Heart right ventricle (tissue), 16 donors: ENCODE data around the gene EFR3B. TPM values are rescaled to one million over a fixed set of nuclear protein-coding genes. Genes with fewer than 3 reads are reported as not detected.

ENCODE experiments used
- ATAC-seq, 8 donors: fragments of 200-7000 bp; cut with Tn5 transposase; one replicate each; pipeline ENCODE4 v1.9.1; 2020; ENCODE audit warnings: mild to moderate bottlenecking in 8 of 8, moderate library complexity in 8 of 8, moderate number of reproducible peaks in 1 of 8
- DNase-seq, 2 donors: peaks; one replicate each; pipeline ENCODE4 v3.0.0-alpha.2; 2020
- H3K27ac ChIP-seq, 10 donors: fragments of 200-600 bp; sonication (generic) in 2 of 10; one replicate each; pipeline versions ENCODE4 v1.5.0 to v1.8.0; 2020 to 2022; ENCODE audit warnings: mild to moderate bottlenecking in 3 of 10
- H3K27me3 ChIP-seq, 7 donors: fragments of 200-600 bp; one replicate each; pipeline ENCODE4 v1.8.0; 2021 to 2022; ENCODE audit warnings: mild to moderate bottlenecking in 2 of 7
- H3K36me3 ChIP-seq, 9 donors: fragments of 200-600 bp; sonication (generic) in 1 of 9; one replicate each; pipeline versions ENCODE4 v1.5.0 to v1.8.0; 2020 to 2022; ENCODE audit warnings: mild to moderate bottlenecking in 2 of 9
- H3K4me1 ChIP-seq, 9 donors: fragments of 200-600 bp; sonication (generic) in 1 of 9; one replicate each; pipeline versions ENCODE4 v1.5.0 to v1.8.0; 2020 to 2022; ENCODE audit warnings: mild to moderate bottlenecking in 4 of 9
- H3K4me3 ChIP-seq, 10 donors: fragments of 200-600 bp; sonication (generic) in 2 of 10; one replicate each; pipeline versions ENCODE4 v1.5.0 to v1.8.0; 2020 to 2022; ENCODE audit warnings: mild to moderate bottlenecking in 7 of 10, moderate library complexity in 2 of 10
- H3K9me3 ChIP-seq, 11 donors: fragments of 200-600 bp in 10 of 11; sonication (generic) in 2 of 11; one replicate each; pipeline versions ENCODE4 v1.5.0 to v1.8.0; 2013 to 2022; ENCODE audit warnings: mild to moderate bottlenecking in 2 of 11, control low read depth in 1 of 11, moderate library complexity in 1 of 11
- CTCF ChIP-seq, 9 donors: fragments of 200-600 bp; sonication (generic) in 2 of 9; IDR thresholded peaks; one replicate each; pipeline versions ENCODE4 v1.5.0 to v1.8.0; 2021 to 2022; ENCODE audit warnings: antibody characterized with exemption in 9 of 9, mild to moderate bottlenecking in 5 of 9, moderate library complexity in 1 of 9
- WGBS, 2 donors: extraction: QIAGEN DNeasy Blood & Tissue Kit; methylation state at CpG; one replicate each; pipeline ENCODE4 v1.1.7; 2013; ENCODE audit warnings: inconsistent platforms in 1 of 2; 5-methylcytosine and 5-hydroxymethylcytosine counted together
- intact Hi-C, 10 donors: fragments of 100-400 bp; cut with DNase I; formaldehyde crosslinking; loops; one replicate each; pipeline versions ENCODE4 v1.11.1 to v1.14.2; 2022
- polyA plus RNA-seq, 2 donors: library from polyadenylated mRNA; stranded (reverse); fragments of 200-250 nt; gene quantifications; one replicate each; pipeline ENCODE4 v1.2.3, GENCODE V29; 2013
- total RNA-seq, 10 donors: library from RNA; stranded (reverse); fragmentation: NEBNext Ultra II Directional in 3 of 10; extraction: Animal tissue kit (Norgen Biotek cat#: 25700) in 3 of 10; gene quantifications; one replicate each; pipeline versions ENCODE4 v1.2.1 to v1.2.4, GENCODE V29; 2021 to 2023
- donor health status: Arrhythmogenic right ventricular cardiomyopathy.
- donor health status: ischemic (EF 13 %, LVEDD 7.1; RV severe dilation, severe dysfunction).
- donor health status: healthy with polysubstance abuse.
- donor health status: DM: no; HTN: yes; CAD: no.
- donor health status: DM: no; HTN: no; CAD: no.
- donor health status: ischemic (EF 25% LVEDD 6.9; RV normal size, moderate dysfunction).
- donor health status: ischemic (EF 25% LVEDD 5.7; RV mildly dilated, moderate dysfunction).
- donor health status: healthy.
- donor health status: DM: yes; HTN: yes; CAD: no.
- donor health status: Ischemic cardiomyopathy.
- donor health status: ischemic (EF 35%, LVEDD 5.7; RV mildly dilated, moderate dysfunction).
- donor health status: nonischemic (EF 11% LVEDD 7.7; RV severe dilation, severe dysfunction).
- donor health status: DM: yes; HTN: yes; CAD: no.
- donor health status: PGD.
- donor health status: ischemic (EF 29% LVEDD 5.4; RV normal size, mild dysfunction).
- donor health status: nonischemic (EF 23%, LVEDD 6.1; RV moderate dilation, normal function).

EFR3B gene
- total and polyA plus RNA-seq, 12 donors: 0.62 to 15.2 (median 7.0) TPM

GRCh38 chr2:25081237-25081790, 39.4 kb downstream of the EFR3B start:
- intact Hi-C loops: loop anchor here in 1 of 10 donors (5.0 kb wide), 1 partner anchor 46 kb away; no protein-coding TSS in a partner anchor
- no peak for TF ChIP-seq CTCF (IDR thresholded peaks at IDR 0.05)
- DNase-seq (no peak), ATAC-seq (no peak)
- Histone ChIP-seq H3K9me3 (no peaks in the 10 kb centered on the region), H3K4me1 (peaks cover 4 to 63% (median 37%) of the 10 kb centered on the region in 9 donors), H3K36me3 (no peaks in the 10 kb centered on the region), H3K27me3 (no peaks in the 10 kb centered on the region), H3K27ac (no peak overlapping the region), H3K4me3 (no peak overlapping the region)
- WGBS, 2 donors: 96% methylated on average over 9 of the region's 9 CpGs

DNA sequence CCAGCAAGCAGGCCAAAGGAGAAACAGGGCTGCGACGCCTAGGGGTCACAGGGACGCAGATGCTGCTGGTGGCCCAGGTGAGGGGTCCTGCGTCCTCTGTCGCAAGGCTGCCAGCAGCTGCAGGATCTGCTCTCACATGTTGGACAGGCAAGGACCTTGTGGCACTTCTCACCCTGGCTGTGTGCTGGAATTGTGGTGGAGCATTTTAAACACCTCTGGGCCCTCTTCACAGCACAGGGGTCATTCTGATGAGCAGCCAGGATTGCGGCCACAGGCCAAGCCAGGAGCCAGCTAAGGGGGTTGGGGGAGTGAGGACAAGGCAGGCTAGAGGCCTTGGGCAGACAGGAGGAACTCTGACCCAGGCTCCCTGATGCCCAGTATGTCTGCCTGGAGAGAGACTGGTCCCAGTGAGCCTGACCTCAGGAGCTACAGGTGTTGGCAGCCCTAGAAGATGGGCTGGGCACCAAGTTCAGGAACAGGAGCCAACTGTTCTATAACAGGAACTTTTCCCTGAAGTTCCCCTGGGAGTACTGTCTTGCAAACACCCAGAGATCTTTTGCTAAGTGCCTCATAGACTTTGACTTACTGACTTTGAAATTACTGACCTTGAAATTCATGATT, 40.2 kb downstream of the EFR3B start:
- no peak for TF ChIP-seq CTCF (IDR thresholded peaks at IDR 0.05)
- DNase-seq (no peak), ATAC-seq (peak in 4 of 8 donors; percentile 14 to 59 (median 36))
- peaks cover 4 to 57% (median 30%) of the 10 kb centered on the region in 9 donors for H3K4me1 ChIP-seq
- intact Hi-C loops: loop anchor here in 1 of 10 donors (5.0 kb wide), 1 partner anchor 45 kb away; no protein-coding TSS in a partner anchor
- no peak overlapping the region for H3K27ac ChIP-seq
- H3K36me3 ChIP-seq: no peaks in the 10 kb centered on the region
- no peaks in the 10 kb centered on the region for H3K27me3 ChIP-seq
- WGBS, 2 donors: 91% methylated on average over 6 of the region's 6 CpGs
- H3K4me3 ChIP-seq: no peak overlapping the region
- no peaks in the 10 kb centered on the region for H3K9me3 ChIP-seq

GRCh38 chr2:25085761-25086560, 44.1 kb downstream of the EFR3B start:
- Histone ChIP-seq H3K9me3 (no peaks in the 10 kb centered on the region), H3K27ac (no peak overlapping the region), H3K4me1 (peaks cover 6 to 38% (median 17%) of the 10 kb centered on the region in 9 donors), H3K27me3 (no peaks in the 10 kb centered on the region), H3K4me3 (no peak overlapping the region), H3K36me3 (no peaks in the 10 kb centered on the region)
- 90 to 96% methylated on average over 4 of the region's 4 CpGs for WGBS, 2 donors
- intact Hi-C loops: no loop called here
- DNase-seq (no peak), ATAC-seq (no peak)
- no peak for TF ChIP-seq CTCF (IDR thresholded peaks at IDR 0.05)

DNA sequence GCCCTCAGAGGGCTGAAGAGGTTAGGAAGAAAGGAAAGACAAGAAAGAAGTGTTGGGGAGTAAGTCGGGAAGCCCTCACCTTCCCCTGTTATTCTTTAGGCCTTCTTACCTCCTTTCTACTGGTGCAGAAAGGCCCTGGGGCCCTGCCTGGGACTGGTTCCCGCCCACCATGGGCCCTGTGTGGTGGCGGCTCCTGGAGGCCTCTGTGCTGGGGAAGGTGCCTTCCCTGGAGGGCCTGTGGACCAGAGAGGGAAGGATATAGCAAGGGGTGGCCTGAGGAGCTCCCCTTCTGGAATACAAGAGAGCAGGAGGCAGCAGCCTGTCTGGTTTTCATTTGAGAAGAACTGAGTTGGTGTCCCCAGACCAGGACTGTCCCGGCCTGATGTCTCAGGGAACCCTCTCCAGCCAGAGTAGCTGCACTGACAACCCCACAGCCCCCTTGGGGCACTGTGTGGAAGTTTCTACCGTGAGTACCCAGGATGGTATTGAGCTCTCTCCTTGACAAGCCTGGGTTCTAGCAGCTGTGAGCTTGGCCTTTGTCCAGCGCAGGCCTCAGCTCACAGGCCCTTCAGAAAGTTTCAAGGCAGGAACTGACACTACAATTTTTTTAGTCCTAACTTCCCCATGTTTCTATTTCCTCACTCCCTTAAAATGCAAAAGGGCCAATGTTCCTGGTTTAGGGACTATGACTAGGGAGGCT, 47.1 kb downstream of the EFR3B start:
- Histone ChIP-seq H3K4me3 (no peak overlapping the region), H3K27me3 (no peaks in the 10 kb centered on the region), H3K4me1 (peaks cover 0 to 24% (median 11%) of the 10 kb centered on the region in 9 donors), H3K36me3 (peaks cover 0 to 13% (median 0%) of the 10 kb centered on the region in 9 donors), H3K9me3 (no peaks in the 10 kb centered on the region), H3K27ac (peak overlapping the region in 4 of 10 donors; percentile 17 to 58 (median 38))
- intact Hi-C loops: no loop called here
- DNase-seq: no peak
- TF ChIP-seq CTCF (IDR thresholded peaks at IDR 0.05): no peak
- WGBS, 2 donors: 81 to 82% methylated on average over 6 of the region's 6 CpGs
- ATAC-seq: peak; percentile 8 to 49 (median 34)
